H1 (cell line): ENCODE measurements around the gene CDH8. TPM values are rescaled to one million over a fixed set of nuclear protein-coding genes. Genes with fewer than 3 reads are reported as not detected.

Experiments used
- CTCF ChIA-PET: fragments of 300-600 bp; sonication (Branson Sonifier 250); formaldehyde crosslinking; loops from one replicate; lab custom pipeline; 2021; ENCODE audit not compliant: partially characterized antibody; lab: Charles Lee
- POLR2A ChIA-PET: fragments of 300-600 bp; sonication (Branson Sonifier 250); formaldehyde crosslinking; loops from one replicate; lab custom pipeline; 2021; ENCODE audit warnings: inconsistent platforms; ENCODE audit not compliant: partially characterized antibody; lab: Charles Lee
- DNase-seq, 2 experiments: peaks; one replicate each; pipeline versions ENCODE4 v3.0.0 to v3.0.0-alpha.2; 2010 to 2022; ENCODE audit warnings: low spot score in 2 of 2, low read depth in 1 of 2, mixed read lengths in 1 of 2
- FAIRE-seq: peaks from 2 replicates; lab custom pipeline; 2011; peaks lifted over from hg19 to GRCh38; lab: Jason Lieb, UNC
- H2AFZ ChIP-seq: 2 replicates; pipeline ENCODE4 v1.8.1; 2012; ENCODE audit warnings: low read length, inconsistent platforms
- H2AK5ac ChIP-seq: 2 replicates; pipeline ENCODE4 v1.6.1; 2013; ENCODE audit warnings: low read depth, low read length
- H2BK120ac ChIP-seq: replicated peaks from 2 replicates; pipeline ENCODE3; 2013; ENCODE audit warnings: low read depth, low read length, inconsistent platforms
- H2BK12ac ChIP-seq: 2 replicates; pipeline ENCODE4 v1.6.1; 2013; ENCODE audit warnings: low read depth, low read length
- H2BK15ac ChIP-seq: 2 replicates; pipeline ENCODE4 v1.6.1; 2013; ENCODE audit warnings: low read length
- H2BK20ac ChIP-seq: 2 replicates; pipeline ENCODE4 v1.6.1; 2013; ENCODE audit warnings: low read length
- H2BK5ac ChIP-seq: 2 replicates; pipeline ENCODE4 v1.6.1; 2013; ENCODE audit warnings: low read depth, low read length
- H3K14ac ChIP-seq: 2 replicates; pipeline ENCODE4 v1.6.1; 2013; ENCODE audit warnings: inconsistent platforms; ENCODE audit not compliant: insufficient read length
- H3K18ac ChIP-seq: 2 replicates; pipeline ENCODE4 v1.6.1; 2013; ENCODE audit warnings: low read length; ENCODE audit errors: extremely low read depth
- H3K23ac ChIP-seq: 2 replicates; pipeline ENCODE4 v1.6.1; 2013; ENCODE audit warnings: inconsistent platforms; ENCODE audit not compliant: insufficient read length
- H3K23me2 ChIP-seq: 2 replicates; pipeline ENCODE4 v1.6.1; 2013; ENCODE audit warnings: low read depth, low read length
- H3K27ac ChIP-seq: 2 replicates; pipeline ENCODE4 v1.6.1; 2011; ENCODE audit warnings: low read depth, low read length, inconsistent platforms
- H3K27me3 ChIP-seq, 4 experiments: replicated peaks in 1 of 4; 1 replicate in 1 of 4; 2 replicates in 3 of 4; pipeline versions ENCODE4 v1.6.1 to v1.8.1; 2011 to 2013; ENCODE audit warnings: low read length in 3 of 4, mild to moderate bottlenecking in 3 of 4, inconsistent platforms in 2 of 4, mixed read lengths in 2 of 4, moderate library complexity in 1 of 4; ENCODE audit not compliant: control insufficient read depth in 3 of 4, insufficient read depth in 3 of 4; ENCODE audit errors: extremely low read depth in 1 of 4
- H3K36me3 ChIP-seq, 4 experiments: 2 replicates each; pipeline versions ENCODE4 v1.6.1 to v1.8.1; 2011 to 2013; ENCODE audit warnings: mild to moderate bottlenecking in 4 of 4, low read length in 3 of 4, moderate library complexity in 2 of 4, control low read depth in 1 of 4, inconsistent platforms in 1 of 4; ENCODE audit not compliant: insufficient read depth in 4 of 4, control insufficient read depth in 2 of 4
- H3K4ac ChIP-seq: replicated peaks from 2 replicates; pipeline ENCODE3; 2013; ENCODE audit warnings: low read length, low read depth, mixed read lengths, inconsistent platforms; ENCODE audit not compliant: insufficient read length
- H3K4me1 ChIP-seq, 4 experiments: replicated peaks in 1 of 4; 1 replicate in 1 of 4; 2 replicates in 3 of 4; pipeline versions ENCODE4 v1.6.1 to v1.8.1; 2011 to 2013; ENCODE audit warnings: low read length in 3 of 4, inconsistent platforms in 2 of 4, mixed read lengths in 1 of 4; ENCODE audit not compliant: insufficient read depth in 4 of 4, control insufficient read depth in 3 of 4
- H3K4me2 ChIP-seq, 2 experiments: 2 replicates each; pipeline versions ENCODE4 v1.6.1 to v1.8.1; 2011 to 2013; ENCODE audit warnings: low read depth in 2 of 2, low read length in 2 of 2, control low read depth in 1 of 2, inconsistent platforms in 1 of 2, mild to moderate bottlenecking in 1 of 2; ENCODE audit not compliant: insufficient read depth in 1 of 2
- H3K4me3 ChIP-seq, 4 experiments: fragments of 200-600, 300-600 bp in 1 of 4; sonication (generic), shearing (Covaris generic), sonication (Bioruptor Twin) in 1 of 4; 2 replicates each; pipeline versions ENCODE4 v1.5.1 to v1.8.1; 2011 to 2016; ENCODE audit warnings: low read length in 4 of 4, low read depth in 3 of 4, control low read depth in 2 of 4, inconsistent platforms in 2 of 4, mild to moderate bottlenecking in 2 of 4, mixed read lengths in 1 of 4, moderate library complexity in 1 of 4; ENCODE audit not compliant: insufficient read depth in 2 of 4; ENCODE audit errors: extremely low read depth in 1 of 4
- H3K56ac ChIP-seq: replicated peaks from 2 replicates; pipeline ENCODE3; 2013; ENCODE audit warnings: low read depth, mild to moderate bottlenecking, mixed read lengths, low read length, inconsistent platforms; ENCODE audit not compliant: insufficient read length
- H3K79me1 ChIP-seq: 2 replicates; pipeline ENCODE4 v1.6.1; 2013; ENCODE audit warnings: low read depth, low read length, control low read depth
- H3K79me2 ChIP-seq, 2 experiments: 2 replicates each; pipeline versions ENCODE4 v1.6.1 to v1.8.1; 2012 to 2013; ENCODE audit warnings: low read length in 2 of 2, mild to moderate bottlenecking in 2 of 2, inconsistent platforms in 1 of 2; ENCODE audit not compliant: insufficient read depth in 2 of 2, control insufficient read depth in 1 of 2
- H3K9ac ChIP-seq, 4 experiments: replicated peaks in 1 of 4; 1 replicate in 1 of 4; 2 replicates in 3 of 4; pipeline versions ENCODE4 v1.6.1 to v1.8.1; 2011 to 2013; ENCODE audit warnings: low read depth in 3 of 4, low read length in 3 of 4, control low read depth in 2 of 4, mild to moderate bottlenecking in 2 of 4, moderate library complexity in 2 of 4, inconsistent platforms in 1 of 4; ENCODE audit errors: extremely low read depth in 1 of 4
- H3K9me3 ChIP-seq, 2 experiments: 2 replicates each; pipeline versions ENCODE4 v1.6.1 to v1.8.1; 2012 to 2013; ENCODE audit warnings: mild to moderate bottlenecking in 2 of 2, moderate library complexity in 2 of 2, control low read depth in 1 of 2, inconsistent platforms in 1 of 2, low read depth in 1 of 2, low read length in 1 of 2, mixed read lengths in 1 of 2; ENCODE audit not compliant: insufficient read depth in 2 of 2
- H4K20me1 ChIP-seq, 2 experiments: replicated peaks in 1 of 2; 2 replicates each; pipeline versions ENCODE3 to v1.8.1; 2011 to 2013; ENCODE audit warnings: inconsistent platforms in 2 of 2, low read length in 2 of 2, mild to moderate bottlenecking in 1 of 2; ENCODE audit not compliant: insufficient read depth in 2 of 2, control insufficient read depth in 1 of 2
- H4K5ac ChIP-seq: 2 replicates; pipeline ENCODE4 v1.6.1; 2013; ENCODE audit warnings: low read length, low read depth, mixed read lengths, inconsistent platforms; ENCODE audit not compliant: insufficient read length
- H4K8ac ChIP-seq: 2 replicates; pipeline ENCODE4 v1.8.0; 2013; ENCODE audit warnings: mild to moderate bottlenecking, moderate library complexity, low read length, inconsistent platforms; ENCODE audit not compliant: insufficient read depth; ENCODE audit errors: extremely low read depth
- H4K91ac ChIP-seq: replicated peaks from 2 replicates; pipeline ENCODE3; 2013; ENCODE audit warnings: low read length, mixed read lengths, inconsistent platforms; ENCODE audit not compliant: insufficient read length
- E2F6 ChIP-seq: IDR thresholded peaks from 2 replicates; pipeline ENCODE4 v1.6.1; 2012; ENCODE audit warnings: inconsistent platforms
- KDM4A ChIP-seq: IDR thresholded peaks from one replicate; pipeline ENCODE4 v1.7.1; 2012; ENCODE audit warnings: low read depth, mild to moderate bottlenecking, moderate library complexity, low read length, inconsistent platforms; ENCODE audit not compliant: severe bottlenecking
- MAX ChIP-seq: IDR thresholded peaks from 2 replicates; pipeline ENCODE4 v1.6.1; 2012; ENCODE audit warnings: inconsistent platforms
- SIN3A ChIP-seq, 2 experiments: IDR thresholded peaks in 1 of 2; conservative IDR thresholded peaks in 1 of 2; 2 replicates each; pipeline ENCODE4 v1.6.1; 2011 to 2012; ENCODE audit warnings: low read length in 2 of 2, improper control_type of control experiment in 1 of 2, low read depth in 1 of 2, mild to moderate bottlenecking in 1 of 2
- TBP ChIP-seq: IDR thresholded peaks from 2 replicates; pipeline ENCODE4 v1.6.1; 2011; ENCODE audit warnings: low read depth, low read length, improper control_type of control experiment
- WGBS, 2 experiments: shearing (Covaris generic) in 1 of 2; methylation state at CpG; one replicate each; pipeline versions ENCODE4 v1.1.6 to v1.1.7; 2013 to 2015; ENCODE audit warnings: low lambda C conversion rate in 2 of 2, mixed read lengths in 2 of 2, inconsistent platforms in 1 of 2, low coverage in 1 of 2, missing lambda C conversion rate in 1 of 2; ENCODE audit not compliant: insufficient replicate concordance in 2 of 2, insufficient coverage in 1 of 2, insufficient read length in 1 of 2; ENCODE audit errors: extremely low coverage in 1 of 2, missing lambda C conversion rate in 1 of 2; 5-methylcytosine and 5-hydroxymethylcytosine counted together
- polyA plus RNA-seq, 7 experiments: library from polyadenylated mRNA; depleted of rRNA in 3 of 7; stranded (reverse) in 5 of 7; unstranded in 2 of 7; fragments of >200 nt in 5 of 7; fragments of 200-250 nt in 2 of 7; gene quantifications; 1 replicate in 5 of 7; 2 replicates in 1 of 7; 4 replicates in 1 of 7; pipeline versions ENCODE4 v1.2.1 to v1.2.3, GENCODE V29; 2011 to 2013; ENCODE audit warnings: missing spikeins in 2 of 7, mixed read lengths in 2 of 7
- total RNA-seq: library from RNA; stranded (reverse); fragmentation: NEBNext Ultra II Directional; extraction: Animal tissue kit (Norgen Biotek cat#: 25700); gene quantifications from 2 replicates; pipeline ENCODE4 v1.2.1, GENCODE V29; 2021

The CDH8 gene
- total and polyA plus RNA-seq, 2 of the 8 experiments (the other 6 are each of a cell fraction or from before 2014, with no cell fraction given): 7.7 to 8.4 TPM

- DNase-seq: no peak
- FAIRE-seq: no peak
- WGBS, 2 experiments: 40% methylated on average over 5 of the region's 5 CpGs; no CpG with 5 or more reads in 1 of the 2 experiments
Observed at GRCh38 chr16:61677776-61678175, 358.5 kb downstream of the CDH8 start.

More at GRCh38 chr16:61677776-61678175, 358.5 kb downstream of the CDH8 start:
- no peak overlapping the region for H4K8ac ChIP-seq
- no peak overlapping the region for H4K5ac ChIP-seq
- no peaks in the 10 kb centered on the region for H4K20me1 ChIP-seq
- no peaks in the 10 kb centered on the region for H3K79me2 ChIP-seq
- H2BK5ac ChIP-seq: no peak overlapping the region
- H3K18ac ChIP-seq: peak overlapping the region; percentile 42; the same call in 1 of the 2 replicates
- H3K4me1 ChIP-seq: peaks cover 0 to 7% (median 0%) of the 10 kb centered on the region in 4 experiments; a peak in 1 of 7 replicates
- H2BK12ac ChIP-seq: no peak overlapping the region
- H3K4ac ChIP-seq: no peak overlapping the region
- no peaks in the 10 kb centered on the region; the same call in 1 of the 2 replicates for H3K23me2 ChIP-seq
- H2BK20ac ChIP-seq: no peak overlapping the region
- TF ChIP-seq TBP (no peak), KDM4A (no peak), SIN3A (conservative IDR thresholded peaks at IDR 0.05 in 1 of 2, IDR thresholded peaks at IDR 0.05 in 1 of 2; ENCODE audit: low read depth in 1 of 2, low read length in 2 of 2) (no peak), E2F6 (0 out of 2 replicates have a peak, but pooled peaks have one; percentile 45), MAX (peak; percentile 19; the same call in 1 of the 2 replicates)
- H3K56ac ChIP-seq: no peak overlapping the region
- no peaks in the 10 kb centered on the region for H3K27me3 ChIP-seq
- no peak overlapping the region for H2BK120ac ChIP-seq
- H3K4me2 ChIP-seq: peak overlapping the region in 1 of 2 experiments; percentile 12; a peak in 1 of 4 replicates
- no peak overlapping the region for H3K27ac ChIP-seq
- no peak overlapping the region for H3K9ac ChIP-seq
- no peak overlapping the region for H2AK5ac ChIP-seq
- no peak overlapping the region for H4K91ac ChIP-seq
- no peak overlapping the region for H3K23ac ChIP-seq
- POLR2A ChIA-PET: no interaction called here
- H3K4me3 ChIP-seq: no peak overlapping the region; a peak in 1 of 8 replicates
- H3K9me3 ChIP-seq: no peaks in the 10 kb centered on the region
- H3K14ac ChIP-seq: no peak overlapping the region
- H2AFZ ChIP-seq: no peak overlapping the region
- no peak overlapping the region for H2BK15ac ChIP-seq
- H3K79me1 ChIP-seq: no peaks in the 10 kb centered on the region
- no peaks in the 10 kb centered on the region for H3K36me3 ChIP-seq
- CTCF ChIA-PET: no interaction called here
